ENCODE data around the gene AKT3.
A peak's percentile ranks its signal among the peaks of the same experiment; 100 is the strongest.
"Not testable (repeated sequence)": the region's sequence is repeated elsewhere in the genome, so short reads cannot be mapped to it uniquely, and the experiment has no call there.

AKT3 gene

GRCh38 chr1:243850202-243850451 lies at the start of gene AKT3:
Gene AKT3, minus strand, starts transcription at chr1:243850243. Its CDS starts 7,073 bp downstream, at chr1:243843170.
- DNase-seq, result peak; percentile 95

GRCh38 chr1:243898278-243898677 lies 48.2 kb upstream of the AKT3 start:
- DNase-seq, result no peak

GRCh38 chr1:243896313-243896712 lies 46.3 kb upstream of the AKT3 start:
- DNase-seq, result no peak

GRCh38 chr1:243892456-243892855 lies 42.4 kb upstream of the AKT3 start:
- no peak for DNase-seq

GRCh38 chr1:243890576-243890975 lies 40.5 kb upstream of the AKT3 start:
- no peak for DNase-seq

GRCh38 chr1:243885806-243886205 lies 35.8 kb upstream of the AKT3 start:
- no peak for DNase-seq

GRCh38 chr1:243884603-243885002 lies 34.6 kb upstream of the AKT3 start:
- DNase-seq, result no peak

- DNase-seq, result no peak
These were observed 33.5 kb upstream of the AKT3 start for GRCh38 chr1:243883551-243883950.

GRCh38 chr1:243882276-243882675 lies 32.2 kb upstream of the AKT3 start:
- no peak for DNase-seq

- not testable (repeated sequence) for DNase-seq
These were observed 27.0 kb upstream of the AKT3 start for GRCh38 chr1:243877058-243877457.

- DNase-seq, result no peak
These were observed 5.7 kb upstream of the AKT3 start for GRCh38 chr1:243855616-243856318.

GRCh38 chr1:243851765-243852164 lies 1.7 kb upstream of the AKT3 start:
- no peak for DNase-seq

GRCh38 chr1:243851257-243851756 lies 1.3 kb upstream of the AKT3 start:
- no peak for DNase-seq

GRCh38 chr1:243850452-243851256 lies 611 bp upstream of the AKT3 start:
- DNase-seq, result peak; percentile 37

GRCh38 chr1:243849421-243850201 lies 432 bp downstream of the AKT3 start:
- peak; percentile 88 for DNase-seq

- DNase-seq, result no peak
These were observed 1.1 kb downstream of the AKT3 start for GRCh38 chr1:243848858-243849420.

GRCh38 chr1:243848165-243848857 lies 1.7 kb downstream of the AKT3 start:
- peak; percentile 49 for DNase-seq

GRCh38 chr1:243846761-243847160 lies 3.3 kb downstream of the AKT3 start:
- DNase-seq, result no peak

GRCh38 chr1:243845888-243846287 lies 4.2 kb downstream of the AKT3 start:
- no peak for DNase-seq

- DNase-seq, result no peak
These were observed 5.9 kb downstream of the AKT3 start for GRCh38 chr1:243844186-243844585.

- DNase-seq, result peak; percentile 77
These were observed 7.0 kb downstream of the AKT3 start for GRCh38 chr1:243842978-243843511.

GRCh38 chr1:243842161-243842560 lies 7.9 kb downstream of the AKT3 start:
- DNase-seq, result peak; percentile 57
